Lower leg skin (tissue), 3 donors: ENCODE data around the gene KAT2B.

Source experiments
- POLR2A ChIP-seq, 2 donors: fragments of 450-650 bp; IDR thresholded peaks; one replicate each; pipeline ENCODE4 v1.6.1; 2016 to 2017; ENCODE audit warnings: antibody characterized with exemption in 2 of 2, mild to moderate bottlenecking in 1 of 2, moderate library complexity in 1 of 2
- TF ChIP-seq, protein P1 (sequence below), 3 donors: fragments of 450-650 bp; IDR thresholded peaks; one replicate each; pipeline ENCODE4 v1.5.1; 2016; ENCODE audit warnings: antibody characterized with exemption in 3 of 3, mild to moderate bottlenecking in 3 of 3, moderate library complexity in 2 of 3

DNA sequence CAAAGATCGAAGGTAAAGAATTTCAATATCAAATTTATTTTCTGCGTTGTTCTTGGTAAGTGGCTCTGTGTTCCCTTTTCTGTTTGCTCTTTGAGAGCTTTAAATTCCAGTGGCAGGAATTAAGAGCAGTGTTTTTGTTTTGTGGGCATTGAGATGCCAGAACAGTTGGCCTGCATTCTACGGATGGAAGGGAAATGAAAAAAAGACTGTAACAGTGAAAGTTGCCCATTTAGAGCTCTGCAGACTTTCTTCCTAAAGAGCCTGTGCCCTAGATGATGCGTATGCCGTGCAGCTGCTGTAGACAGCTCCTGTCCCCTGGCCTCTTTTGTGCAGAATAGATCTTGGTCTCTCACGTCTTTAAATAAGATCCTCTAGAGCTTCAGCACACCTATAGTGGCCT lies 58.8 kb downstream of the KAT2B start:
- TF ChIP-seq, protein P1, sequence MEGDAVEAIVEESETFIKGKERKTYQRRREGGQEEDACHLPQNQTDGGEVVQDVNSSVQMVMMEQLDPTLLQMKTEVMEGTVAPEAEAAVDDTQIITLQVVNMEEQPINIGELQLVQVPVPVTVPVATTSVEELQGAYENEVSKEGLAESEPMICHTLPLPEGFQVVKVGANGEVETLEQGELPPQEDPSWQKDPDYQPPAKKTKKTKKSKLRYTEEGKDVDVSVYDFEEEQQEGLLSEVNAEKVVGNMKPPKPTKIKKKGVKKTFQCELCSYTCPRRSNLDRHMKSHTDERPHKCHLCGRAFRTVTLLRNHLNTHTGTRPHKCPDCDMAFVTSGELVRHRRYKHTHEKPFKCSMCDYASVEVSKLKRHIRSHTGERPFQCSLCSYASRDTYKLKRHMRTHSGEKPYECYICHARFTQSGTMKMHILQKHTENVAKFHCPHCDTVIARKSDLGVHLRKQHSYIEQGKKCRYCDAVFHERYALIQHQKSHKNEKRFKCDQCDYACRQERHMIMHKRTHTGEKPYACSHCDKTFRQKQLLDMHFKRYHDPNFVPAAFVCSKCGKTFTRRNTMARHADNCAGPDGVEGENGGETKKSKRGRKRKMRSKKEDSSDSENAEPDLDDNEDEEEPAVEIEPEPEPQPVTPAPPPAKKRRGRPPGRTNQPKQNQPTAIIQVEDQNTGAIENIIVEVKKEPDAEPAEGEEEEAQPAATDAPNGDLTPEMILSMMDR (IDR thresholded peaks at IDR 0.05) = no peak
- no peak for TF ChIP-seq POLR2A (IDR thresholded peaks at IDR 0.05)
